DOHH2 (cell line): ENCODE measurements around the gene APBB3.

ENCODE experiments used
- CTCF ChIP-seq: fragments of 200-600 bp; sonication (generic); IDR thresholded peaks from one replicate; pipeline ENCODE4 v1.5.1; 2014; ENCODE audit warnings: antibody characterized with exemption, mild to moderate bottlenecking, low read depth, low read length; ENCODE audit not compliant: poor library complexity, severe bottlenecking
- EZH2phosphoT487 ChIP-seq: fragments of 200-600 bp; sonication (generic); IDR thresholded peaks from 2 replicates; pipeline ENCODE4 v1.6.1; 2017; ENCODE audit warnings: borderline replicate concordance, mild to moderate bottlenecking, antibody characterized with exemption, low read length, moderate library complexity, mixed read lengths

GRCh38 chr5:140571105-140571504, 6.7 kb upstream of the APBB3 start:
- TF ChIP-seq CTCF = no peak
- no peak for TF ChIP-seq EZH2phosphoT487
